Activated CD8-positive, alpha-beta memory T cell treated with anti-CD3 and anti-CD28 coated beads, Interleukin-2, amount 50 U/mL, for 4 hours (primary cell): ENCODE results near the gene UPK2.
A peak's percentile ranks its signal among the peaks of the same experiment; 100 is the strongest.

Experiments
- DNase-seq: peaks from one replicate; pipeline ENCODE4 v3.0.0-alpha.2; 2020

UPK2 gene

GRCh38 chr11:118918128-118918685 lies 37.9 kb upstream of the UPK2 start:
- DNase-seq, result no peak

DNA sequence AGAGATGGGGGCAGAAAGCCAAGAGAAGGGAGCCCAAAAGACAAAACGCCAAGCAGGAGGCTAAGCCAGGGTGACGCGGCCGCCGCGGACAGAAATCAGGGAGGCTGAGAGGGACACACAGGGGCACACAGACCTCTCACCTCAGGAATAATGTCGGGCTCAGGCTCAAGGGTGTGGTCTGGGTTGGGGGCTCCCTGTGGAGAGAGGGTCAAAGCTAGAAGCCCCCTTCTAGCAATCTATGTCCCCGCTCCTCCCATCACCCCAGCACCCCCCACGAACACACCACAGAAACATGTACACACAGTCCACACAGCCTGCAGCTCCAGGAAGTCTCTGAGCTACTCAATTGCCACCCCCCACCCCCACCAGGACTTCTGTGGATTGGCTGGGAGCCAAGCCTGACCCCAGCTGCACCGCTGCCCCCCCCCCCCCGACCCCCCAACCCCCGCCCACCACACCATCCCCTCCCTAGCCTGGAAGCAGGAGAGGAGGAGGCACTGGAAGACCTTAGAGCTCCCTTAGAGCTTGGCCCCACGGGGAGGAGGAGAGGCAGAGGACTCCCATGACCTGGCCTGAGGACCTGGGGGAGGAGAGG lies 37.3 kb upstream of the UPK2 start:
- DNase-seq, result no peak

- no peak for DNase-seq
These were observed 34.8 kb upstream of the UPK2 start for GRCh38 chr11:118921121-118921928.

DNA sequence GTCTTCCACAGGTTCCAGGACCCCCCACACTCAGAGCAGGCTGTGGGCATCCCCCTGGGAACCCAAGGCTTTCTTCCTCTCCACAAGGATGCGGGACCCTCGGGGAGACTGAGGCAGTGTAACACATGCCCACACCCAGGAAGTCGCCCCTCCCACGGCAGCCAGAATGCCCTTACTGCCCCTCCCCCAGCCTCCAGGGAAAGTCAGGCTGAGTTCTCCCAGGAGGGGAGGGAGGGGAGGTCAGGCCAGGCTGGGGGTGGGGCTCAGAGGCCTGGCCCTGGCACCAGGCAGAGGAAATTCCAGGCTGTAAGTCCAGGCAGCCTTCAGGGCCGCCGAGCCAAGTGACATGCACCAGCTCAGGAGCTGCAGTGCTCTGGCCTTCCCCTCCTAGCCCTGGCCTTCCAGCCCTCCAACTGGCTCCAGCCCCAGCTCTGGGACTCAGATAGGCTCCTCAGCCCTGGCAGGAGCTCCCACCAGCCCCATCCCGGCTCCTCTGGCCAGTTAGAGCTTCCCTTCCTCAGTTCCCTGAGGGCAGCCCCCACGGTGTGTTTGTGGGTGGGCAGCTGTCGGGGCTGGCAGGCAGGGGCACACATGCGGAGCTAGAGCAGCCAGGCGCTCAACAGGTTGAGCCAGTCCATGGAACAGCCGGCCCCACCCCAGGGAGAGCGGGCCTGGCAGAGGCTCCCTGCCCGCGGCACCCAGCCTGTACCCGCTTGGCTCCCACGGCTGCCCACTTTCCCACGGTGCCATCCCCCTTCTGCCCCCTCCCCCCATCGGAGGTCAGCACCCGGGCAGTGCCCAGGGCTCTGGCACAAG lies 34.0 kb upstream of the UPK2 start:
- DNase-seq, result no peak

- no peak for DNase-seq
These were observed 33.1 kb upstream of the UPK2 start for GRCh38 chr11:118922745-118923627.

- no peak for DNase-seq
These were observed 32.1 kb upstream of the UPK2 start for GRCh38 chr11:118923721-118924587.

- peak; percentile 54 for DNase-seq
These were observed 31.2 kb upstream of the UPK2 start for GRCh38 chr11:118924591-118925585.

DNA sequence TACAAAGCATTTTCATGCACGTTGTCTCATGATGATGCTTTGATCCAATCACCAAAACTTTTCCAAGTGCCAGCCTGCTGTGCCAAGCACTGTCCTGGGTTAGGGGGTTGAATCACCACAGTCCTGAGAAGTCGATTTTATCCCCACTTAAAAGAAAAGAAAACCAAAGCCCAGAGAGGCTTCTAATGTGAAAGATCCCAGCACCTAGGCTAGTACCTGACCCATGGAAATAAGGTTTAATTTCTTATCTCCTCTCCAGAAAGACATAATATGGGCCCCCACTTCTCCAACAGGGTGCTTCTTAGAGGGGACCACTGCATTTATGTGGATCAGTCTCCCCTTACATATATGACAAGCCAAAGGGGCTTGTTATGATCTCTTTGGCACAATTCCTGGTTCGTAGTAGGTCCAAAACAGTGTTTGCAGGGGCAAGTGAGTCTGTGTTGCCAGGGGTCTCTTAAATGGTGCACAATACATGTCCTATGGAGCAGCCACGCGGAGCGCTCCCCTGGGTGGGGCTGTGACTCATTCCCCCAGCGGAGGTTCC lies 28.5 kb upstream of the UPK2 start:
- DNase-seq, result no peak

GRCh38 chr11:118928101-118928869 lies 27.8 kb upstream of the UPK2 start:
- DNase-seq, result peak; percentile 91

GRCh38 chr11:118928870-118929500 lies 27.1 kb upstream of the UPK2 start:
- peak; percentile 56 for DNase-seq

GRCh38 chr11:118929501-118930093 lies 26.5 kb upstream of the UPK2 start:
- peak; percentile 76 for DNase-seq

- peak; percentile 87 for DNase-seq
These were observed 25.9 kb upstream of the UPK2 start for GRCh38 chr11:118930094-118930712.

- no peak for DNase-seq
These were observed 24.5 kb upstream of the UPK2 start for GRCh38 chr11:118931571-118931970.

GRCh38 chr11:118933486-118933885 lies 22.6 kb upstream of the UPK2 start:
- no peak for DNase-seq

- no peak for DNase-seq
These were observed 20.7 kb upstream of the UPK2 start for GRCh38 chr11:118935376-118935775.

GRCh38 chr11:118938491-118939403 lies 17.4 kb upstream of the UPK2 start:
- DNase-seq, result no peak
